ENCODE measurements around the gene CD300A.
"Not testable (repeated sequence)": the region's sequence is repeated elsewhere in the genome, so short reads cannot be mapped to it uniquely, and the experiment has no call there.

The CD300A gene

GRCh38 chr17:74478420-74479100 is 12.1 kb downstream of the CD300A start:
- DNase-seq (ENCODE audit: low read depth, low spot score), result no peak

- DNase-seq (ENCODE audit: low read depth, low spot score), result no peak
These were observed 13.9 kb downstream of the CD300A start for GRCh38 chr17:74480290-74480689.

- no peak for DNase-seq (ENCODE audit: low read depth, low spot score)
These were observed 15.2 kb downstream of the CD300A start for GRCh38 chr17:74481621-74482020.

- DNase-seq (ENCODE audit: low read depth, low spot score), result no peak
These were observed 17.6 kb downstream of the CD300A start for GRCh38 chr17:74484066-74484465.

- no peak for DNase-seq (ENCODE audit: low read depth, low spot score)
These were observed 18.7 kb downstream of the CD300A start for GRCh38 chr17:74485022-74485743.

GRCh38 chr17:74485841-74486240 is 19.4 kb downstream of the CD300A start:
- DNase-seq (ENCODE audit: low read depth, low spot score), result no peak

GRCh38 chr17:74488276-74488675 is 21.8 kb downstream of the CD300A start:
- not testable (repeated sequence) for DNase-seq (ENCODE audit: low read depth, low spot score)

- DNase-seq (ENCODE audit: low read depth, low spot score), result no peak
These were observed 24.3 kb downstream of the CD300A start for GRCh38 chr17:74490716-74491115.

GRCh38 chr17:74491626-74492025 is 25.2 kb downstream of the CD300A start:
- DNase-seq (ENCODE audit: low read depth, low spot score), result no peak

- no peak for DNase-seq (ENCODE audit: low read depth, low spot score)
These were observed 26.9 kb downstream of the CD300A start for GRCh38 chr17:74493331-74493833.

GRCh38 chr17:74497471-74497870 is 31.0 kb downstream of the CD300A start:
- no peak for DNase-seq (ENCODE audit: low read depth, low spot score)

- no peak for DNase-seq (ENCODE audit: low read depth, low spot score)
These were observed 33.6 kb downstream of the CD300A start for GRCh38 chr17:74499992-74500391.

- DNase-seq (ENCODE audit: low read depth, low spot score), result no peak
These were observed 36.4 kb downstream of the CD300A start for GRCh38 chr17:74502861-74503260.

GRCh38 chr17:74503949-74504348 is 37.5 kb downstream of the CD300A start:
- DNase-seq (ENCODE audit: low read depth, low spot score), result not testable (repeated sequence)

GRCh38 chr17:74508156-74508555 is 41.7 kb downstream of the CD300A start:
- no peak for DNase-seq (ENCODE audit: low read depth, low spot score)

- no peak for DNase-seq (ENCODE audit: low read depth, low spot score)
These were observed 45.6 kb downstream of the CD300A start for GRCh38 chr17:74512036-74512435.

GRCh38 chr17:74512624-74513091 is 46.2 kb downstream of the CD300A start:
- DNase-seq (ENCODE audit: low read depth, low spot score), result no peak

GRCh38 chr17:74513987-74514631 is 47.7 kb downstream of the CD300A start:
- DNase-seq (ENCODE audit: low read depth, low spot score), result peak; percentile 73

GRCh38 chr17:74514632-74515334 is 48.3 kb downstream of the CD300A start:
- no peak for DNase-seq (ENCODE audit: low read depth, low spot score)

- DNase-seq (ENCODE audit: low read depth, low spot score), result no peak
These were observed 49.5 kb downstream of the CD300A start for GRCh38 chr17:74515941-74516340.

GRCh38 chr17:74516561-74517328 is 50.3 kb downstream of the CD300A start:
- DNase-seq (ENCODE audit: low read depth, low spot score), result no peak
